Measurements from ENCODE around the gene SLC26A4.

DNA sequence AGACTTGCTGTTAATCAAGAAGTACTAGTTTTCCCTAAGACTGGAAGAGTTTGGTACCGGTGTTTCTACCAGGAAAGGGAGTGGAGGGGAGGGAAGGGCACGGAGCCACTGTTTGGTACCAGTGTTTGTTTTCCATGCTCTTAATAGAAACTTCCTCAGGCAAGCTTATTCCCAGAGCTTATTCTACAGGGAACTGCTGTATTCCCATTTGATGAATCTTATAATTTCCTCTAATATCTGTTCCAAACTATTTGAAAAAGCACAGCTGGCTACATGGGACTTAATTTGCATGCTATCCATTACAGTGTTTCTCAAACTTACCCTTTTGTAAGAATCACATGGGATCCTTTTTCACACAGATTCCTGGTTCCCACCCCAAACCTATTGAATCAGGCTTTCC lies 23.7 kb downstream of the SLC26A4 start:
- TF ChIP-seq ESRRA (CRISPR knock-in tag; IDR thresholded peaks at IDR 0.05; ENCODE audit: borderline replicate concordance): no peak
- TF ChIP-seq, protein P1, sequence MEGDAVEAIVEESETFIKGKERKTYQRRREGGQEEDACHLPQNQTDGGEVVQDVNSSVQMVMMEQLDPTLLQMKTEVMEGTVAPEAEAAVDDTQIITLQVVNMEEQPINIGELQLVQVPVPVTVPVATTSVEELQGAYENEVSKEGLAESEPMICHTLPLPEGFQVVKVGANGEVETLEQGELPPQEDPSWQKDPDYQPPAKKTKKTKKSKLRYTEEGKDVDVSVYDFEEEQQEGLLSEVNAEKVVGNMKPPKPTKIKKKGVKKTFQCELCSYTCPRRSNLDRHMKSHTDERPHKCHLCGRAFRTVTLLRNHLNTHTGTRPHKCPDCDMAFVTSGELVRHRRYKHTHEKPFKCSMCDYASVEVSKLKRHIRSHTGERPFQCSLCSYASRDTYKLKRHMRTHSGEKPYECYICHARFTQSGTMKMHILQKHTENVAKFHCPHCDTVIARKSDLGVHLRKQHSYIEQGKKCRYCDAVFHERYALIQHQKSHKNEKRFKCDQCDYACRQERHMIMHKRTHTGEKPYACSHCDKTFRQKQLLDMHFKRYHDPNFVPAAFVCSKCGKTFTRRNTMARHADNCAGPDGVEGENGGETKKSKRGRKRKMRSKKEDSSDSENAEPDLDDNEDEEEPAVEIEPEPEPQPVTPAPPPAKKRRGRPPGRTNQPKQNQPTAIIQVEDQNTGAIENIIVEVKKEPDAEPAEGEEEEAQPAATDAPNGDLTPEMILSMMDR (IDR thresholded peaks at IDR 0.05): no peak
- no peak for TF ChIP-seq JUN (CRISPR knock-in tag; IDR thresholded peaks at IDR 0.05)
- TF ChIP-seq NFE2L1 (CRISPR knock-in tag; IDR thresholded peaks at IDR 0.05): no peak
- no peak for TF ChIP-seq SMAD4 (CRISPR knock-in tag; IDR thresholded peaks at IDR 0.05)
- no peak for TF ChIP-seq FOXK1 (CRISPR knock-in tag; IDR thresholded peaks at IDR 0.05)
- TF ChIP-seq, protein P2, sequence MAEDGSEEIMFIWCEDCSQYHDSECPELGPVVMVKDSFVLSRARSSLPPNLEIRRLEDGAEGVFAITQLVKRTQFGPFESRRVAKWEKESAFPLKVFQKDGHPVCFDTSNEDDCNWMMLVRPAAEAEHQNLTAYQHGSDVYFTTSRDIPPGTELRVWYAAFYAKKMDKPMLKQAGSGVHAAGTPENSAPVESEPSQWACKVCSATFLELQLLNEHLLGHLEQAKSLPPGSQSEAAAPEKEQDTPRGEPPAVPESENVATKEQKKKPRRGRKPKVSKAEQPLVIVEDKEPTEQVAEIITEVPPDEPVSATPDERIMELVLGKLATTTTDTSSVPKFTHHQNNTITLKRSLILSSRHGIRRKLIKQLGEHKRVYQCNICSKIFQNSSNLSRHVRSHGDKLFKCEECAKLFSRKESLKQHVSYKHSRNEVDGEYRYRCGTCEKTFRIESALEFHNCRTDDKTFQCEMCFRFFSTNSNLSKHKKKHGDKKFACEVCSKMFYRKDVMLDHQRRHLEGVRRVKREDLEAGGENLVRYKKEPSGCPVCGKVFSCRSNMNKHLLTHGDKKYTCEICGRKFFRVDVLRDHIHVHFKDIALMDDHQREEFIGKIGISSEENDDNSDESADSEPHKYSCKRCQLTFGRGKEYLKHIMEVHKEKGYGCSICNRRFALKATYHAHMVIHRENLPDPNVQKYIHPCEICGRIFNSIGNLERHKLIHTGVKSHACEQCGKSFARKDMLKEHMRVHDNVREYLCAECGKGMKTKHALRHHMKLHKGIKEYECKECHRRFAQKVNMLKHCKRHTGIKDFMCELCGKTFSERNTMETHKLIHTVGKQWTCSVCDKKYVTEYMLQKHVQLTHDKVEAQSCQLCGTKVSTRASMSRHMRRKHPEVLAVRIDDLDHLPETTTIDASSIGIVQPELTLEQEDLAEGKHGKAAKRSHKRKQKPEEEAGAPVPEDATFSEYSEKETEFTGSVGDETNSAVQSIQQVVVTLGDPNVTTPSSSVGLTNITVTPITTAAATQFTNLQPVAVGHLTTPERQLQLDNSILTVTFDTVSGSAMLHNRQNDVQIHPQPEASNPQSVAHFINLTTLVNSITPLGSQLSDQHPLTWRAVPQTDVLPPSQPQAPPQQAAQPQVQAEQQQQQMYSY (CRISPR knock-in tag; IDR thresholded peaks at IDR 0.05): no peak
- TF ChIP-seq, protein P3, sequence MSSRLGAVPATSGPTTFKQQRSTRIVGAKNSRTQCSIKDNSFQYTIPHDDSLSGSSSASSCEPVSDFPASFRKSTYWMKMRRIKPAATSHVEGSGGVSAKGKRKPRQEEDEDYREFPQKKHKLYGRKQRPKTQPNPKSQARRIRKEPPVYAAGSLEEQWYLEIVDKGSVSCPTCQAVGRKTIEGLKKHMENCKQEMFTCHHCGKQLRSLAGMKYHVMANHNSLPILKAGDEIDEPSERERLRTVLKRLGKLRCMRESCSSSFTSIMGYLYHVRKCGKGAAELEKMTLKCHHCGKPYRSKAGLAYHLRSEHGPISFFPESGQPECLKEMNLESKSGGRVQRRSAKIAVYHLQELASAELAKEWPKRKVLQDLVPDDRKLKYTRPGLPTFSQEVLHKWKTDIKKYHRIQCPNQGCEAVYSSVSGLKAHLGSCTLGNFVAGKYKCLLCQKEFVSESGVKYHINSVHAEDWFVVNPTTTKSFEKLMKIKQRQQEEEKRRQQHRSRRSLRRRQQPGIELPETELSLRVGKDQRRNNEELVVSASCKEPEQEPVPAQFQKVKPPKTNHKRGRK (CRISPR knock-in tag; IDR thresholded peaks at IDR 0.05; ENCODE audit: borderline replicate concordance): no peak
- no peak for TF ChIP-seq FOXJ3 (CRISPR knock-in tag; IDR thresholded peaks at IDR 0.05; ENCODE audit: borderline replicate concordance)
- TF ChIP-seq, protein P4, sequence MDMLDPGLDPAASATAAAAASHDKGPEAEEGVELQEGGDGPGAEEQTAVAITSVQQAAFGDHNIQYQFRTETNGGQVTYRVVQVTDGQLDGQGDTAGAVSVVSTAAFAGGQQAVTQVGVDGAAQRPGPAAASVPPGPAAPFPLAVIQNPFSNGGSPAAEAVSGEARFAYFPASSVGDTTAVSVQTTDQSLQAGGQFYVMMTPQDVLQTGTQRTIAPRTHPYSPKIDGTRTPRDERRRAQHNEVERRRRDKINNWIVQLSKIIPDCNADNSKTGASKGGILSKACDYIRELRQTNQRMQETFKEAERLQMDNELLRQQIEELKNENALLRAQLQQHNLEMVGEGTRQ (CRISPR knock-in tag; IDR thresholded peaks at IDR 0.05): no peak

Measured in WTC11 (cell line).